GM18870 (cell line): Measurements from ENCODE around the gene PRELID1.

Experiments used
- ATAC-seq: cut with Tn5 transposase; IDR thresholded peaks from one replicate; pipeline ENCODE4 v1.9.1; 2021; ENCODE audit warnings: moderate library complexity; ENCODE audit not compliant: unreplicated experiment

Gene PRELID1

GRCh38 chr5:177312649-177313181 lies 9.1 kb downstream of the PRELID1 start:
- ATAC-seq = peak; percentile 20

GRCh38 chr5:177313561-177314259 lies 10.1 kb downstream of the PRELID1 start:
- no peak for ATAC-seq

GRCh38 chr5:177314376-177315342 lies 11.1 kb downstream of the PRELID1 start:
- ATAC-seq = no peak

- no peak for ATAC-seq
Measured at GRCh38 chr5:177315411-177315810, 11.8 kb downstream of the PRELID1 start.

GRCh38 chr5:177316005-177316404 lies 12.4 kb downstream of the PRELID1 start:
- no peak for ATAC-seq

GRCh38 chr5:177317959-177318377 lies 14.4 kb downstream of the PRELID1 start:
- no peak for ATAC-seq

GRCh38 chr5:177319913-177320588 lies 16.5 kb downstream of the PRELID1 start:
- ATAC-seq = no peak

- ATAC-seq = no peak
Measured at GRCh38 chr5:177320879-177321278, 17.3 kb downstream of the PRELID1 start.

- ATAC-seq = no peak
Measured at GRCh38 chr5:177325868-177326381, 22.3 kb downstream of the PRELID1 start.

- no peak for ATAC-seq
Measured at GRCh38 chr5:177327539-177328522, 24.2 kb downstream of the PRELID1 start.

- ATAC-seq = no peak
Measured at GRCh38 chr5:177328545-177329231, 25.1 kb downstream of the PRELID1 start.

- ATAC-seq = no peak
Measured at GRCh38 chr5:177329883-177330282, 26.3 kb downstream of the PRELID1 start.

- no peak for ATAC-seq
Measured at GRCh38 chr5:177330991-177331842, 27.6 kb downstream of the PRELID1 start.

- no peak for ATAC-seq
Measured at GRCh38 chr5:177332031-177332895, 28.7 kb downstream of the PRELID1 start.

- ATAC-seq = no peak
Measured at GRCh38 chr5:177332896-177333260, 29.3 kb downstream of the PRELID1 start.

- no peak for ATAC-seq
Measured at GRCh38 chr5:177333420-177334154, 30.0 kb downstream of the PRELID1 start.

- ATAC-seq = no peak
Measured at GRCh38 chr5:177334155-177334551, 30.6 kb downstream of the PRELID1 start.
